Naive thymus-derived CD8-positive, alpha-beta T cell (primary cell): ENCODE data around the gene SPTAN1. TPM values are rescaled to one million over a fixed set of nuclear protein-coding genes. Genes with fewer than 3 reads are reported as not detected.
A peak's percentile ranks its signal among the peaks of the same experiment; 100 is the strongest.
"Not testable (repeated sequence)": the region's sequence is repeated elsewhere in the genome, so short reads cannot be mapped to it uniquely, and the experiment has no call there.

Experiments used
- ATAC-seq, 2 donors: fragments of 150-1000 bp; cut with Tn5 transposase in 1 of 2; sonication (Bioruptor Pico), chemical (Tn5 transposase) in 1 of 2; 1 replicate in 1 of 2; 2 replicates in 1 of 2; pipeline ENCODE4 v1.10.0; 2021; ENCODE audit warnings: mild to moderate bottlenecking in 2 of 2, moderate library complexity in 2 of 2
- POLR2A ChIA-PET: fragments of 350-600 bp; sonication (Branson Sonifier 250); formaldehyde crosslinking; loops from one replicate; lab custom pipeline; 2021; ENCODE audit warnings: antibody characterized with exemption; lab: Charles Lee
- DNase-seq, 10 donors: peaks; one replicate each; pipeline versions ENCODE4 v3.0.0 to v3.0.0-alpha.2; 2020 to 2022
- H3K27ac Mint-ChIP-seq, 10 donors: one replicate each; pipeline ENCODE4 v1.8.0; 2020 to 2022; ENCODE audit warnings: mild to moderate bottlenecking in 10 of 10, mixed read lengths in 10 of 10, moderate library complexity in 4 of 10, inconsistent platforms in 1 of 10
- H3K27me3 Mint-ChIP-seq, 5 donors: one replicate each; pipeline ENCODE4 v1.8.0; 2021 to 2022; ENCODE audit warnings: mixed read lengths in 5 of 5
- H3K36me3 Mint-ChIP-seq, 3 donors: one replicate each; pipeline ENCODE4 v1.8.0; 2020 to 2022; ENCODE audit warnings: mixed read lengths in 3 of 3, mild to moderate bottlenecking in 2 of 3, inconsistent platforms in 1 of 3
- H3K4me1 Mint-ChIP-seq, 4 donors: one replicate each; pipeline ENCODE4 v1.8.0; 2021 to 2022; ENCODE audit warnings: mixed read lengths in 4 of 4
- H3K4me3 Mint-ChIP-seq, 10 donors: one replicate each; pipeline ENCODE4 v1.8.0; 2020 to 2022; ENCODE audit warnings: mild to moderate bottlenecking in 10 of 10, mixed read lengths in 10 of 10, moderate library complexity in 6 of 10, inconsistent platforms in 1 of 10
- H3K9me3 Mint-ChIP-seq, 9 donors: one replicate each; pipeline ENCODE4 v1.8.0; 2020 to 2022; ENCODE audit warnings: mixed read lengths in 9 of 9, mild to moderate bottlenecking in 3 of 9, inconsistent platforms in 1 of 9, moderate library complexity in 1 of 9
- polyA plus RNA-seq, 3 donors: library from polyadenylated mRNA; unstranded; fragments of 300-500 nt; fragmentation: Illumina TruSeq; gene quantifications; one replicate each; pipeline ENCODE4 v1.2.3, GENCODE V29; 2021
- total RNA-seq, 8 experiments: library from RNA in 2 of 8; stranded (reverse) in 2 of 8; gene quantifications; one replicate each; pipeline ENCODE4 v1.2.3 and lab custom pipeline; 2021 to 2026

Gene SPTAN1
- total and polyA plus RNA-seq, 5 experiments from 2014 or later: 38.2 to 402 (median 117) TPM

- POLR2A ChIA-PET: interaction anchor here (1.1 kb wide), 1 partner anchor 23 kb away, joined by 3 read pairs; no protein-coding TSS in a partner anchor
- DNase-seq (no peak), ATAC-seq (no peak)
- Mint-ChIP-seq H3K4me1 (peaks cover 0 to 13% (median 4%) of the 10 kb centered on the region in 4 donors), H3K36me3 (peaks cover 11 to 96% (median 34%) of the 10 kb centered on the region in 3 donors), H3K27ac (peak overlapping the region in 2 of 10 donors; percentile 3 to 63), H3K27me3 (no peaks in the 10 kb centered on the region), H3K4me3 (no peak overlapping the region), H3K9me3 (no peaks in the 10 kb centered on the region)
Observed at GRCh38 chr9:128579194-128579593, 26.8 kb downstream of the SPTAN1 start.

GRCh38 chr9:128580731-128581130 is 28.3 kb downstream of the SPTAN1 start:
- Mint-ChIP-seq H3K27ac (peak overlapping the region in 1 of 10 donors; percentile 43), H3K9me3 (no peaks in the 10 kb centered on the region), H3K36me3 (peaks cover 11 to 97% (median 45%) of the 10 kb centered on the region in 3 donors), H3K4me1 (no peaks in the 10 kb centered on the region), H3K4me3 (no peak overlapping the region), H3K27me3 (no peaks in the 10 kb centered on the region)
- ATAC-seq: no peak
- DNase-seq: no peak
- POLR2A ChIA-PET: interaction anchor here (1.4 kb wide), 1 partner anchor 9 kb away, joined by 6 read pairs; no protein-coding TSS in a partner anchor

GRCh38 chr9:128585155-128585554 is 32.8 kb downstream of the SPTAN1 start:
- H3K27ac Mint-ChIP-seq: peak overlapping the region in 3 of 10 donors; percentile 0 to 58 (median 56)
- not testable (repeated sequence) for H3K4me3 Mint-ChIP-seq, H3K27me3 Mint-ChIP-seq

GRCh38 chr9:128586934-128587333 is 34.5 kb downstream of the SPTAN1 start:
- ATAC-seq, H3K27me3 Mint-ChIP-seq, H3K9me3 Mint-ChIP-seq, DNase-seq: not testable (repeated sequence)
- H3K36me3 Mint-ChIP-seq: peaks cover 11 to 98% (median 42%) of the 10 kb centered on the region in 3 donors
- H3K27ac Mint-ChIP-seq: peak overlapping the region; percentile 65 to 93 (median 86)
- POLR2A ChIA-PET: interaction anchor here (1.0 to 1.5 kb wide), 2 partner anchors 10 to 34 kb away, joined by 3 to 7 read pairs; partner anchors contain the start of gene SPTAN1
- H3K4me1 Mint-ChIP-seq: peaks cover 3 to 18% (median 8%) of the 10 kb centered on the region in 4 donors
- peak overlapping the region in 2 of 10 donors; percentile 9 to 23 for H3K4me3 Mint-ChIP-seq

More at GRCh38 chr9:128585155-128585554, 32.8 kb downstream of the SPTAN1 start:
- H3K9me3 Mint-ChIP-seq, DNase-seq, POLR2A ChIA-PET, ATAC-seq: not testable (repeated sequence)
- Mint-ChIP-seq H3K36me3 (peaks cover 11 to 98% (median 40%) of the 10 kb centered on the region in 3 donors), H3K4me1 (peaks cover 3 to 18% (median 8%) of the 10 kb centered on the region in 4 donors)

GRCh38 chr9:128587453-128587852 is 35.1 kb downstream of the SPTAN1 start:
- peak overlapping the region in 5 of 10 donors; percentile 9 to 74 (median 23) for H3K4me3 Mint-ChIP-seq
- no peaks in the 10 kb centered on the region for H3K9me3 Mint-ChIP-seq
- H3K27me3 Mint-ChIP-seq: no peaks in the 10 kb centered on the region
- POLR2A ChIA-PET: interaction anchor here (0.7 to 1.5 kb wide), 3 partner anchors 9 to 88 kb away, joined by 3 to 7 read pairs (median 7); partner anchors contain the start of gene SPTAN1
- peak; percentile 94 to 98 for ATAC-seq
- H3K4me1 Mint-ChIP-seq: peaks cover 3 to 18% (median 8%) of the 10 kb centered on the region in 4 donors
- DNase-seq: peak in 9 of 10 donors; percentile 17 to 76 (median 52)
- peak overlapping the region; percentile 65 to 93 (median 86) for H3K27ac Mint-ChIP-seq
- H3K36me3 Mint-ChIP-seq: peaks cover 11 to 98% (median 41%) of the 10 kb centered on the region in 3 donors

- peak in 1 of 10 donors; percentile 3 for DNase-seq
- no peak for ATAC-seq
- Mint-ChIP-seq H3K4me3 (peak overlapping the region in 1 of 10 donors; percentile 13), H3K4me1 (peaks cover 4 to 20% (median 8%) of the 10 kb centered on the region in 4 donors), H3K36me3 (peaks cover 5 to 98% (median 33%) of the 10 kb centered on the region in 3 donors), H3K27ac (peak overlapping the region in 7 of 10 donors; percentile 8 to 92 (median 49)), H3K27me3 (no peaks in the 10 kb centered on the region), H3K9me3 (no peaks in the 10 kb centered on the region)
- POLR2A ChIA-PET: interaction anchor here (0.7 to 0.8 kb wide), 4 partner anchors 9 to 163 kb away, joined by 3 to 4 read pairs (median 3); partner anchors contain the start of gene SPTAN1
Observed at GRCh38 chr9:128588581-128589233, 36.3 kb downstream of the SPTAN1 start.

GRCh38 chr9:128593039-128593438 is 40.7 kb downstream of the SPTAN1 start:
- Mint-ChIP-seq H3K4me3 (no peak overlapping the region), H3K27me3 (no peaks in the 10 kb centered on the region), H3K27ac (peak overlapping the region in 1 of 10 donors; percentile 29), H3K4me1 (peaks cover 0 to 10% (median under 1%) of the 10 kb centered on the region in 4 donors), H3K36me3 (peaks cover 6 to 94% (median 14%) of the 10 kb centered on the region in 3 donors), H3K9me3 (no peaks in the 10 kb centered on the region)
- POLR2A ChIA-PET: no interaction called here
- ATAC-seq (no peak), DNase-seq (no peak)

- Mint-ChIP-seq H3K9me3 (no peaks in the 10 kb centered on the region), H3K27me3 (no peaks in the 10 kb centered on the region), H3K4me1 (peaks cover 0 to 4% (median under 1%) of the 10 kb centered on the region in 4 donors), H3K27ac (peak overlapping the region in 3 of 10 donors; percentile 44 to 69 (median 63)), H3K4me3 (no peak overlapping the region), H3K36me3 (peaks cover 6 to 93% (median 13%) of the 10 kb centered on the region in 3 donors)
- POLR2A ChIA-PET: no interaction called here
- DNase-seq: no peak
- no peak for ATAC-seq
Observed at GRCh38 chr9:128593856-128594255, 41.5 kb downstream of the SPTAN1 start.

GRCh38 chr9:128595471-128595870 is 43.1 kb downstream of the SPTAN1 start:
- H3K4me1 Mint-ChIP-seq: peaks cover 0 to 3% (median under 1%) of the 10 kb centered on the region in 4 donors
- no peak overlapping the region for H3K4me3 Mint-ChIP-seq
- ATAC-seq (no peak), DNase-seq (no peak)
- H3K9me3 Mint-ChIP-seq: no peaks in the 10 kb centered on the region
- POLR2A ChIA-PET: interaction anchor here (1.6 kb wide), 1 partner anchor 12 kb away, joined by 3 read pairs; no protein-coding TSS in a partner anchor
- peaks cover 6 to 94% (median 24%) of the 10 kb centered on the region in 3 donors for H3K36me3 Mint-ChIP-seq
- no peaks in the 10 kb centered on the region for H3K27me3 Mint-ChIP-seq
- no peak overlapping the region for H3K27ac Mint-ChIP-seq

GRCh38 chr9:128600099-128600498 is 47.7 kb downstream of the SPTAN1 start:
- peak overlapping the region in 1 of 10 donors; percentile 63 for H3K27ac Mint-ChIP-seq
- no peak for ATAC-seq

GRCh38 chr9:128603697-128604096 is 51.3 kb downstream of the SPTAN1 start:
- DNase-seq (no peak), ATAC-seq (no peak)
- Mint-ChIP-seq H3K36me3 (peaks cover 4 to 92% (median 30%) of the 10 kb centered on the region in 3 donors), H3K9me3 (no peaks in the 10 kb centered on the region), H3K27me3 (no peaks in the 10 kb centered on the region), H3K4me3 (no peak overlapping the region), H3K4me1 (no peaks in the 10 kb centered on the region), H3K27ac (peak overlapping the region in 2 of 10 donors; percentile 61 to 71)
- POLR2A ChIA-PET: no interaction called here

More at GRCh38 chr9:128600099-128600498, 47.7 kb downstream of the SPTAN1 start:
- H3K4me3 Mint-ChIP-seq: no peak overlapping the region
- H3K4me1 Mint-ChIP-seq: no peaks in the 10 kb centered on the region
- POLR2A ChIA-PET: interaction anchor here (0.6 kb wide), 1 partner anchor 46 kb away, joined by 3 read pairs; no protein-coding TSS in a partner anchor
- H3K36me3 Mint-ChIP-seq: peaks cover 4 to 89% (median 22%) of the 10 kb centered on the region in 3 donors
- no peaks in the 10 kb centered on the region for H3K9me3 Mint-ChIP-seq
- no peaks in the 10 kb centered on the region for H3K27me3 Mint-ChIP-seq
- no peak for DNase-seq

- DNase-seq (no peak), ATAC-seq (no peak)
- Mint-ChIP-seq H3K9me3 (no peaks in the 10 kb centered on the region), H3K4me3 (no peak overlapping the region), H3K27ac (no peak overlapping the region), H3K27me3 (no peaks in the 10 kb centered on the region), H3K36me3 (peaks cover 8 to 94% (median 26%) of the 10 kb centered on the region in 3 donors), H3K4me1 (peaks cover 0 to 5% (median 0%) of the 10 kb centered on the region in 4 donors)
- POLR2A ChIA-PET: interaction anchor here (0.5 to 1.5 kb wide), 2 partner anchors 12 to 61 kb away, joined by 3 read pairs; no protein-coding TSS in a partner anchor
Observed at GRCh38 chr9:128607642-128608350, 55.4 kb downstream of the SPTAN1 start.
